H9 (cell line): ENCODE data around the gene STAC. TPM values are rescaled to one million over a fixed set of nuclear protein-coding genes. Genes with fewer than 3 reads are reported as not detected.

ENCODE experiments used
- DNase-seq: peaks from one replicate; pipeline ENCODE4 v3.0.0-alpha.2; 2017
- H2AFZ ChIP-seq: one replicate; pipeline ENCODE4 v1.6.1; 2013; ENCODE audit warnings: mild to moderate bottlenecking, low read length, control low read depth, moderate library complexity
- H2AK5ac ChIP-seq: 2 replicates; pipeline ENCODE4 v1.6.1; 2013; ENCODE audit warnings: low read length, control low read depth, mixed read lengths; ENCODE audit not compliant: insufficient read length
- H2BK120ac ChIP-seq: one replicate; pipeline ENCODE4 v1.6.1; 2013; ENCODE audit warnings: low read depth, mild to moderate bottlenecking, low read length, control low read depth, inconsistent platforms; ENCODE audit not compliant: poor library complexity, severe bottlenecking
- H2BK12ac ChIP-seq: 2 replicates; pipeline ENCODE4 v1.6.1; 2013; ENCODE audit warnings: low read length, control low read depth, mixed read lengths, low read depth; ENCODE audit not compliant: insufficient read length
- H2BK15ac ChIP-seq: 2 replicates; pipeline ENCODE4 v1.6.1; 2013; ENCODE audit warnings: low read depth, low read length, control low read depth
- H2BK20ac ChIP-seq: one replicate; pipeline ENCODE4 v1.6.1; 2013; ENCODE audit warnings: low read depth, mild to moderate bottlenecking, low read length, control low read depth, inconsistent platforms; ENCODE audit not compliant: poor library complexity, severe bottlenecking
- H2BK5ac ChIP-seq: 2 replicates; pipeline ENCODE4 v1.6.1; 2013; ENCODE audit warnings: low read length, control low read depth, mixed read lengths; ENCODE audit not compliant: insufficient read length
- H3K14ac ChIP-seq: 2 replicates; pipeline ENCODE4 v1.6.1; 2013; ENCODE audit warnings: low read length, control low read depth; ENCODE audit not compliant: insufficient read depth
- H3K18ac ChIP-seq: 2 replicates; pipeline ENCODE4 v1.6.1; 2013; ENCODE audit warnings: low read depth, mild to moderate bottlenecking, mixed read lengths, low read length, control low read depth; ENCODE audit not compliant: insufficient read length
- H3K23ac ChIP-seq: 2 replicates; pipeline ENCODE4 v1.6.1; 2013; ENCODE audit warnings: low read length, control low read depth, mixed read lengths, low read depth; ENCODE audit not compliant: insufficient read length
- H3K23me2 ChIP-seq: 2 replicates; pipeline ENCODE4 v1.6.1; 2013; ENCODE audit warnings: low read depth, mild to moderate bottlenecking, mixed read lengths, low read length, control low read depth; ENCODE audit not compliant: insufficient read length, poor library complexity, severe bottlenecking
- H3K27ac ChIP-seq: 2 replicates; pipeline ENCODE4 v1.5.1; 2013; ENCODE audit warnings: low read length, control low read depth, mixed read lengths, low read depth; ENCODE audit not compliant: insufficient read length
- H3K27me3 ChIP-seq: 2 replicates; pipeline ENCODE4 v1.6.1; 2013; ENCODE audit warnings: low read length, control low read depth, inconsistent platforms; ENCODE audit not compliant: insufficient read depth
- H3K4ac ChIP-seq: 2 replicates; pipeline ENCODE4 v1.6.1; 2013; ENCODE audit warnings: low read depth, mild to moderate bottlenecking, control low read depth, inconsistent platforms, low read length, moderate library complexity
- H3K4me1 ChIP-seq: 2 replicates; pipeline ENCODE4 v1.6.1; 2013; ENCODE audit warnings: low read length, control low read depth, inconsistent platforms; ENCODE audit not compliant: insufficient read depth
- H3K4me2 ChIP-seq: 2 replicates; pipeline ENCODE4 v1.6.1; 2013; ENCODE audit warnings: low read length, control low read depth, mixed read lengths; ENCODE audit not compliant: insufficient read length, insufficient read depth
- H3K56ac ChIP-seq: 2 replicates; pipeline ENCODE4 v1.6.1; 2013; ENCODE audit warnings: low read depth, mild to moderate bottlenecking, mixed read lengths, low read length, control low read depth; ENCODE audit not compliant: insufficient read length
- H3K79me1 ChIP-seq: 2 replicates; pipeline ENCODE4 v1.6.1; 2013; ENCODE audit warnings: low read depth, mild to moderate bottlenecking, moderate library complexity, low read length, control low read depth, inconsistent platforms; ENCODE audit not compliant: insufficient read depth, poor library complexity, severe bottlenecking
- H3K79me2 ChIP-seq: 2 replicates; pipeline ENCODE4 v1.6.1; 2013; ENCODE audit warnings: low read length, control low read depth, inconsistent platforms; ENCODE audit not compliant: insufficient read depth
- H3K9ac ChIP-seq: 2 replicates; pipeline ENCODE4 v1.6.1; 2013; ENCODE audit warnings: low read length, control low read depth, mixed read lengths; ENCODE audit not compliant: insufficient read length; ENCODE audit errors: extremely low read depth
- H3K9me3 ChIP-seq: one replicate; pipeline ENCODE4 v1.6.1; 2013; ENCODE audit warnings: low read depth, low read length, inconsistent platforms; ENCODE audit not compliant: control insufficient read depth
- H3T11ph ChIP-seq: one replicate; pipeline ENCODE4 v1.6.1; 2013; ENCODE audit warnings: mild to moderate bottlenecking, low read length, control low read depth, inconsistent platforms
- H4K20me1 ChIP-seq: one replicate; pipeline ENCODE4 v1.6.1; 2013; ENCODE audit not compliant: control insufficient read depth, insufficient read length, insufficient read depth
- H4K5ac ChIP-seq: 2 replicates; pipeline ENCODE4 v1.6.1; 2013; ENCODE audit warnings: low read depth, mild to moderate bottlenecking, mixed read lengths, low read length, control low read depth; ENCODE audit not compliant: insufficient read length
- H4K8ac ChIP-seq: replicated peaks from 2 replicates; pipeline ENCODE4 v1.6.1; 2013; ENCODE audit warnings: low read length, control low read depth, mixed read lengths, low read depth; ENCODE audit not compliant: insufficient read length
- H4K91ac ChIP-seq: 2 replicates; pipeline ENCODE4 v1.6.1; 2013; ENCODE audit warnings: low read depth, mild to moderate bottlenecking, moderate library complexity, mixed read lengths, low read length, control low read depth; ENCODE audit not compliant: insufficient read length
- H3K27ac Mint-ChIP-seq, 3 experiments: 2 replicates in 2 of 3; 3 replicates in 1 of 3; pipeline ENCODE4 v1.8.0; 2020 to 2021; ENCODE audit warnings: mixed read lengths in 3 of 3, mild to moderate bottlenecking in 1 of 3, moderate library complexity in 1 of 3
- H3K27me3 Mint-ChIP-seq: 2 replicates; pipeline ENCODE4 v1.8.0; 2021; ENCODE audit warnings: low read depth, mild to moderate bottlenecking, moderate library complexity, mixed read lengths
- H3K36me3 Mint-ChIP-seq, 3 experiments: 2 replicates in 2 of 3; 3 replicates in 1 of 3; pipeline ENCODE4 v1.8.0; 2020 to 2021; ENCODE audit warnings: low read depth in 3 of 3, mixed read lengths in 3 of 3; ENCODE audit not compliant: insufficient read depth in 1 of 3
- H3K4me1 Mint-ChIP-seq, 2 experiments: 2 replicates each; pipeline ENCODE4 v1.8.0; 2020; ENCODE audit warnings: mixed read lengths in 2 of 2
- H3K4me3 Mint-ChIP-seq, 2 experiments: 2 replicates in 1 of 2; 3 replicates in 1 of 2; pipeline ENCODE4 v1.8.0; 2020 to 2021; ENCODE audit warnings: mild to moderate bottlenecking in 2 of 2, mixed read lengths in 2 of 2, moderate library complexity in 1 of 2
- H3K9me3 Mint-ChIP-seq, 2 experiments: 2 replicates in 1 of 2; 3 replicates in 1 of 2; pipeline ENCODE4 v1.8.0; 2020; ENCODE audit warnings: mild to moderate bottlenecking in 2 of 2, mixed read lengths in 2 of 2, moderate library complexity in 1 of 2
- WGBS: extraction: QIAGEN DNeasy Blood & Tissue Kit; methylation state at CpG from one replicate; pipeline ENCODE4 v1.1.7; 2013; ENCODE audit warnings: missing lambda C conversion rate, low lambda C conversion rate, mixed read lengths; ENCODE audit not compliant: insufficient read length; ENCODE audit errors: extremely low coverage; 5-methylcytosine and 5-hydroxymethylcytosine counted together
- total RNA-seq: library from RNA; stranded (reverse); gene quantifications from 2 replicates; pipeline ENCODE4 v1.2.1, GENCODE V29; 2021
- TF ChIP-seq, protein P1 (sequence below): fragments of 200-600 bp; sonication (generic); conservative IDR thresholded peaks from 3 replicates; pipeline ENCODE4 v1.8.0; 2021; ENCODE audit warnings: antibody characterized with exemption, mild to moderate bottlenecking

The STAC gene
- total RNA-seq, 1 experiment from 2014 or later, result 3.0 TPM

DNA sequence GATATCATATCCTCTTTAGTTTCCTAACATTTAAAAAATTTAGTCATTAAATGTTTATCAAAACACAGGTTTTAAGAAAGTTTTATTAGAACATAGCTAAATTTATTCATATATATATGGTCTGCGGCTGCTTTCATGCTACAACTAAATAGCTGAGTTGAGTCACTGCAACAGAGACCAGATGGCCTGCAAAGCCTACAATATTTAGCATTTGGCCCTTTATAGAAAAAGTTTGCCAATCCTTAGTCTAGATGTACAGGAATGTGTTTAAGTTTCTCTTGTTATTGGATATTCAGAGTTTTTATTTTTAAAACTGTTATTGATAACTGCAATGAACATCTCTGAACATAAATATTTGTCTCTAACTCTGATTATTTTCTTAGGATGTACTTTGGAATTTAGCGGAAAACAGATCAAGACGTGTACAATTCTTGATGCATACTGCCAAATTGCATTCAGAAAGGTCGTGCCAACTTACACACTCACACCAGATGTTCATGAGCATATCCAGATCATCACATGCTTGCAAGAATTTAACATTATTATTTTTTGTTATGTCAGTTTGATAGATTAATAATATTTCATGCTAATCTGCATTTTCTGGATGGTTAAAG lies 157.9 kb downstream of the STAC start:
- TF ChIP-seq, protein P1, sequence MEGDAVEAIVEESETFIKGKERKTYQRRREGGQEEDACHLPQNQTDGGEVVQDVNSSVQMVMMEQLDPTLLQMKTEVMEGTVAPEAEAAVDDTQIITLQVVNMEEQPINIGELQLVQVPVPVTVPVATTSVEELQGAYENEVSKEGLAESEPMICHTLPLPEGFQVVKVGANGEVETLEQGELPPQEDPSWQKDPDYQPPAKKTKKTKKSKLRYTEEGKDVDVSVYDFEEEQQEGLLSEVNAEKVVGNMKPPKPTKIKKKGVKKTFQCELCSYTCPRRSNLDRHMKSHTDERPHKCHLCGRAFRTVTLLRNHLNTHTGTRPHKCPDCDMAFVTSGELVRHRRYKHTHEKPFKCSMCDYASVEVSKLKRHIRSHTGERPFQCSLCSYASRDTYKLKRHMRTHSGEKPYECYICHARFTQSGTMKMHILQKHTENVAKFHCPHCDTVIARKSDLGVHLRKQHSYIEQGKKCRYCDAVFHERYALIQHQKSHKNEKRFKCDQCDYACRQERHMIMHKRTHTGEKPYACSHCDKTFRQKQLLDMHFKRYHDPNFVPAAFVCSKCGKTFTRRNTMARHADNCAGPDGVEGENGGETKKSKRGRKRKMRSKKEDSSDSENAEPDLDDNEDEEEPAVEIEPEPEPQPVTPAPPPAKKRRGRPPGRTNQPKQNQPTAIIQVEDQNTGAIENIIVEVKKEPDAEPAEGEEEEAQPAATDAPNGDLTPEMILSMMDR, result no peak
- peaks cover 0 to 5% of the 10 kb centered on the region in 2 experiments; a peak in 2 of 5 replicates for H3K9me3 Mint-ChIP-seq
- no peaks in the 10 kb centered on the region for H3K79me2 ChIP-seq
- no peak overlapping the region for H3K14ac ChIP-seq
- H3K4ac ChIP-seq, result no peak overlapping the region
- H4K8ac ChIP-seq, result no peak overlapping the region
- no peak overlapping the region for H2BK120ac ChIP-seq
- H3K27ac Mint-ChIP-seq, result no peak overlapping the region
- H3K23me2 ChIP-seq, result no peaks in the 10 kb centered on the region
- no peak overlapping the region for H2BK20ac ChIP-seq
- no peak overlapping the region for H3K23ac ChIP-seq
- H2AK5ac ChIP-seq, result no peak overlapping the region
- WGBS, result no CpG with 5 or more reads among the region's 4 CpGs
- no peak overlapping the region for H2BK12ac ChIP-seq
- H2BK5ac ChIP-seq, result no peak overlapping the region
- H4K91ac ChIP-seq, result no peak overlapping the region
- H3K9me3 ChIP-seq, result no peaks in the 10 kb centered on the region
- H3T11ph ChIP-seq, result no peak overlapping the region
- no peaks in the 10 kb centered on the region for H3K27me3 ChIP-seq
- no peak overlapping the region for H3K4me2 ChIP-seq
- H3K36me3 Mint-ChIP-seq, result peaks cover 0 to 1% (median 0%) of the 10 kb centered on the region in 3 experiments; a peak in 2 of 7 replicates
- H3K9ac ChIP-seq, result no peak overlapping the region
- no peaks in the 10 kb centered on the region for H3K4me1 Mint-ChIP-seq
- no peak overlapping the region for H3K56ac ChIP-seq
- H2AFZ ChIP-seq, result no peak overlapping the region
- H3K4me1 ChIP-seq, result no peaks in the 10 kb centered on the region
- DNase-seq, result no peak
- no peaks in the 10 kb centered on the region for H3K79me1 ChIP-seq
- H3K27me3 Mint-ChIP-seq, result no peaks in the 10 kb centered on the region
- H3K18ac ChIP-seq, result no peak overlapping the region
- no peak overlapping the region for H3K27ac ChIP-seq
- H4K5ac ChIP-seq, result no peak overlapping the region
- no peak overlapping the region for H2BK15ac ChIP-seq
- no peaks in the 10 kb centered on the region for H4K20me1 ChIP-seq
- no peak overlapping the region for H3K4me3 Mint-ChIP-seq
